Activated effector memory CD4-positive, alpha-beta T cell treated with Interleukin-2 at 50 U/mL for 16 hours (primary cell): ENCODE measurements around the gene OR51V1.
"Not testable (repeated sequence)": the region's sequence is repeated elsewhere in the genome, so short reads cannot be mapped to it uniquely, and the experiment has no call there.

Experiments
- DNase-seq: peaks from one replicate; pipeline ENCODE4 v3.0.0-alpha.2; 2020

The OR51V1 gene

DNA sequence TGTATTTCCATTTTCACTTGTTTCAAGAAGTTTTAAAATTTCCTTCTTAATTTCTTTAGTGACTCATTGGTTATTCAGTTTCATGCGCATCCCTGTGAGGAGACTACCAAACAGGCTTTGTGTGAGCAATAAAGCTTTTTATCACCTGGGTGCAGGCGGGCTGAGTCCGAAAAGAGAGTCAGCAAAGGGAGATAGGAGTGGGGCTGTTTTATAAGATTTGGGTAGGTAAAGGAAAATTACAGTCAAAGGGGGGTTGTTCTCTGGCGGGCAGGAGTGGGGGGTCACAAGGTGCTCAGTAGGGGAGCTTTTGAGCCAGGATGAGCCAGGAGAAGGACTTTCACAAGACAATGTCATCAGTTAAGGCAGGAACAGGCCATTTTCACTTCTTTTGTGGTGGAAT lies 40.3 kb downstream of the OR51V1 start:
- DNase-seq = not testable (repeated sequence)

GRCh38 chr11:5159806-5160205 lies 40.7 kb downstream of the OR51V1 start:
- no peak for DNase-seq

- no peak for DNase-seq
These were observed 45.8 kb downstream of the OR51V1 start, which contains the start of gene OR52A1 for GRCh38 chr11:5154657-5155056. Gene OR52A1 (minus strand): TSS chr11:5154757. CDS start chr11:5152369, 2,388 bp downstream.

GRCh38 chr11:5153574-5154431 lies 46.7 kb downstream of the OR51V1 start:
- DNase-seq = no peak

DNA sequence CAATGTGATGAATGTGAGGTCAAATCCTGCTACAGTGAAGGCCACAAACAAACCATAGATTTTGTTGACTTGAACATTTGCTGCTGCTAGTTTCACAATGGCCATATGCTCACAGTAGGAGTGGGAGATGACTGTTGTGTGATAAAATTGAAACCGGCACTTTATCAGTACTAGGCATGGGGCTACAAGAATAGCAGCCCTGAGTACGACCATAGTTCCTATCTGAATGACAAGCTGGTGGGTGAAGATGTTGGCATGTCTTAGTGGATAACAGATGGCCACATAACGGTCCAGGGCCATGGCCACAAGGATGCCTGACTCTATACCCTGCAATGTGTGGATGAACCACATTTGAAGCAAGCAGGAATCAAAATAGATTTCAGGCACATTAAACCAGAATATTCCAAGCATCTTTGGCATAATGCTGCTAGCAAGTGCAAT lies 48.7 kb downstream of the OR51V1 start:
- no peak for DNase-seq
